NAMALWA (cell line): ENCODE results near the gene ZMYM2.

Experiments used
- DNase-seq: peaks from one replicate; pipeline ENCODE4 v3.0.0-alpha.2; 2015; ENCODE audit warnings: low spot score

The ZMYM2 gene

GRCh38 chr13:20045950-20046548, 87.5 kb downstream of the ZMYM2 start:
- DNase-seq: no peak

GRCh38 chr13:20049558-20050473, 91.3 kb downstream of the ZMYM2 start:
- DNase-seq: no peak

GRCh38 chr13:20051366-20051765, 92.8 kb downstream of the ZMYM2 start:
- no peak for DNase-seq

- DNase-seq: no peak
Observed at GRCh38 chr13:20053016-20053415, 94.5 kb downstream of the ZMYM2 start.

GRCh38 chr13:20053891-20054290, 95.4 kb downstream of the ZMYM2 start:
- DNase-seq: no peak

GRCh38 chr13:20054586-20054985, 96.1 kb downstream of the ZMYM2 start:
- DNase-seq: no peak

GRCh38 chr13:20057214-20057613, 98.7 kb downstream of the ZMYM2 start:
- DNase-seq: no peak

- no peak for DNase-seq
Observed at GRCh38 chr13:20057963-20058362, 99.4 kb downstream of the ZMYM2 start.

- no peak for DNase-seq
Observed at GRCh38 chr13:20058476-20058875, 99.9 kb downstream of the ZMYM2 start.

- DNase-seq: no peak
Observed at GRCh38 chr13:20064128-20064527, 105.6 kb downstream of the ZMYM2 start.

GRCh38 chr13:20065516-20065915, 107.0 kb downstream of the ZMYM2 start:
- no peak for DNase-seq

- no peak for DNase-seq
Observed at GRCh38 chr13:20069956-20070355, 111.4 kb downstream of the ZMYM2 start.

GRCh38 chr13:20073775-20074174, 115.2 kb downstream of the ZMYM2 start:
- no peak for DNase-seq

GRCh38 chr13:20074966-20075365, 116.4 kb downstream of the ZMYM2 start:
- DNase-seq: no peak

GRCh38 chr13:20077086-20077485, 118.6 kb downstream of the ZMYM2 start:
- DNase-seq: no peak

GRCh38 chr13:20080377-20081164, 122.0 kb downstream of the ZMYM2 start:
- no peak for DNase-seq

- DNase-seq: no peak
Observed at GRCh38 chr13:20090349-20090748, 131.8 kb downstream of the ZMYM2 start.

- DNase-seq: no peak
Observed at GRCh38 chr13:20093951-20094350, 135.4 kb downstream of the ZMYM2 start.

- DNase-seq: no peak
Observed at GRCh38 chr13:20099319-20099718, 140.8 kb downstream of the ZMYM2 start.

GRCh38 chr13:20101467-20102316, 143.2 kb downstream of the ZMYM2 start:
- no peak for DNase-seq

GRCh38 chr13:20102525-20103180, 144.1 kb downstream of the ZMYM2 start:
- DNase-seq: no peak
